CD14-positive monocyte (primary cell): ENCODE results near the gene GRM4. TPM values are rescaled to one million over a fixed set of nuclear protein-coding genes. Genes with fewer than 3 reads are reported as not detected.
A peak's percentile ranks its signal among the peaks of the same experiment; 100 is the strongest.

Source experiments
- DNase-seq, 3 donors: peaks; one replicate each; pipeline ENCODE4 v3.0.0-alpha.2; 2011 to 2022
- H2AFZ ChIP-seq: 2 replicates; pipeline ENCODE4 v1.6.0; 2012; ENCODE audit warnings: mild to moderate bottlenecking, low read depth, low read length, inconsistent platforms; ENCODE audit not compliant: insufficient read depth, poor library complexity, severe bottlenecking
- H3K27ac ChIP-seq, 2 donors: 1 replicate in 1 of 2; 2 replicates in 1 of 2; pipeline ENCODE4 v1.5.1; 2012 to 2013; ENCODE audit warnings: low read length in 2 of 2, control low read depth in 1 of 2, inconsistent platforms in 1 of 2, low read depth in 1 of 2, mild to moderate bottlenecking in 1 of 2
- H3K27me3 ChIP-seq, 2 donors: one replicate each; pipeline versions ENCODE4 v1.6.0 to v1.6.1; 2011 to 2013; ENCODE audit warnings: low read length in 2 of 2; ENCODE audit not compliant: control insufficient read depth in 2 of 2, insufficient read depth in 2 of 2
- H3K36me3 ChIP-seq, 2 donors: replicated peaks in 1 of 2; 1 replicate in 1 of 2; 2 replicates in 1 of 2; pipeline versions ENCODE4 v1.5.1 to v1.6.1; 2012 to 2013; ENCODE audit warnings: low read length in 2 of 2, control low read depth in 1 of 2, inconsistent platforms in 1 of 2, mild to moderate bottlenecking in 1 of 2; ENCODE audit not compliant: insufficient read depth in 2 of 2, control insufficient read depth in 1 of 2
- H3K4me1 ChIP-seq, 2 donors: 1 replicate in 1 of 2; 2 replicates in 1 of 2; pipeline versions ENCODE4 v1.5.1 to v1.6.1; 2012 to 2013; ENCODE audit warnings: low read length in 2 of 2, control low read depth in 1 of 2, inconsistent platforms in 1 of 2, mild to moderate bottlenecking in 1 of 2, moderate library complexity in 1 of 2; ENCODE audit not compliant: insufficient read depth in 2 of 2, control insufficient read depth in 1 of 2
- H3K4me2 ChIP-seq: replicated peaks from 2 replicates; pipeline ENCODE3; 2012; ENCODE audit warnings: low read length, moderate library complexity, mild to moderate bottlenecking; ENCODE audit not compliant: poor library complexity, severe bottlenecking; ENCODE audit errors: extremely low read depth
- H3K4me3 ChIP-seq, 3 experiments: fragments of 200-600 bp in 1 of 3; sonication (generic) in 1 of 3; replicated peaks in 1 of 3; 1 replicate in 2 of 3; 2 replicates in 1 of 3; pipeline ENCODE4 v1.5.1; 2011 to 2013; ENCODE audit warnings: low read length in 3 of 3, mild to moderate bottlenecking in 3 of 3, control low read depth in 2 of 3, low read depth in 2 of 3, inconsistent platforms in 1 of 3, moderate library complexity in 1 of 3
- H3K79me2 ChIP-seq: 2 replicates; pipeline ENCODE4 v1.6.0; 2012; ENCODE audit warnings: mild to moderate bottlenecking, control low read depth, inconsistent platforms, low read length, moderate library complexity; ENCODE audit not compliant: insufficient read depth
- H3K9ac ChIP-seq: 2 replicates; pipeline ENCODE4 v1.6.0; 2017; ENCODE audit warnings: low read length, mild to moderate bottlenecking; ENCODE audit not compliant: insufficient read depth, poor library complexity, severe bottlenecking
- H3K9me3 ChIP-seq, 2 donors: replicated peaks in 1 of 2; 1 replicate in 1 of 2; 2 replicates in 1 of 2; pipeline versions ENCODE4 v1.5.1 to v1.6.1; 2012 to 2013; ENCODE audit warnings: low read length in 2 of 2, control low read depth in 1 of 2; ENCODE audit not compliant: control insufficient read depth in 1 of 2, insufficient read depth in 1 of 2
- H4K20me1 ChIP-seq: 2 replicates; pipeline ENCODE4 v1.6.0; 2012; ENCODE audit warnings: mild to moderate bottlenecking, low read length, control low read depth, moderate library complexity; ENCODE audit not compliant: insufficient read depth
- H3K27ac Mint-ChIP-seq, 7 donors: one replicate each; pipeline ENCODE4 v1.8.0; 2020; ENCODE audit warnings: mild to moderate bottlenecking in 7 of 7, mixed read lengths in 7 of 7, moderate library complexity in 6 of 7, inconsistent platforms in 2 of 7
- H3K27me3 Mint-ChIP-seq, 3 donors: one replicate each; pipeline ENCODE4 v1.8.0; 2021 to 2022; ENCODE audit warnings: low read depth in 3 of 3, mild to moderate bottlenecking in 3 of 3, mixed read lengths in 3 of 3, moderate library complexity in 3 of 3, inconsistent platforms in 1 of 3
- H3K36me3 Mint-ChIP-seq, 2 donors: one replicate each; pipeline ENCODE4 v1.8.0; 2020; ENCODE audit warnings: mixed read lengths in 2 of 2, inconsistent platforms in 1 of 2, mild to moderate bottlenecking in 1 of 2
- H3K4me1 Mint-ChIP-seq: one replicate; pipeline ENCODE4 v1.8.0; 2020; ENCODE audit warnings: mild to moderate bottlenecking, mixed read lengths
- H3K4me3 Mint-ChIP-seq, 2 donors: one replicate each; pipeline ENCODE4 v1.8.0; 2020; ENCODE audit warnings: mild to moderate bottlenecking in 2 of 2, mixed read lengths in 2 of 2, moderate library complexity in 1 of 2
- H3K9me3 Mint-ChIP-seq, 7 donors: one replicate each; pipeline ENCODE4 v1.8.0; 2020 to 2022; ENCODE audit warnings: mixed read lengths in 7 of 7, mild to moderate bottlenecking in 6 of 7, moderate library complexity in 6 of 7, inconsistent platforms in 2 of 7
- CTCF ChIP-seq: fragments of 200-600 bp; IDR thresholded peaks from one replicate; pipeline ENCODE4 v1.8.0; 2022; ENCODE audit warnings: antibody characterized with exemption, mild to moderate bottlenecking
- WGBS: methylation state at CpG from one replicate; pipeline ENCODE4 v1.1.5; 2013; ENCODE audit warnings: missing lambda C conversion rate; ENCODE audit not compliant: insufficient coverage; 5-methylcytosine and 5-hydroxymethylcytosine counted together
- intact Hi-C, 2 donors: fragments of 100-400 bp; cut with micrococcal nuclease; formaldehyde crosslinking; loops; one replicate each; pipeline versions ENCODE4 v1.15.0 to v1.15.1; 2023
- polyA plus RNA-seq, 3 donors: library from polyadenylated mRNA; depleted of rRNA in 1 of 3; unstranded in 2 of 3; stranded (reverse) in 1 of 3; fragments of 300-500 nt in 2 of 3; fragments of >200 nt in 1 of 3; fragmentation: Illumina TruSeq in 2 of 3; gene quantifications; 1 replicate in 2 of 3; 2 replicates in 1 of 3; pipeline ENCODE4 v1.2.3, GENCODE V29; 2012 to 2021

GRM4 gene
- polyA plus RNA-seq, 3 donors = not detected

GRCh38 chr6:34115403-34115795 is 30.5 kb downstream of the GRM4 start:
- no peak for DNase-seq
- intact Hi-C loops = no loop called here
- Histone ChIP-seq H3K4me1 (no peaks in the 10 kb centered on the region), H2AFZ (no peak overlapping the region), H3K9me3 (no peaks in the 10 kb centered on the region), H3K79me2 (no peaks in the 10 kb centered on the region), H3K36me3 (no peaks in the 10 kb centered on the region), H4K20me1 (no peaks in the 10 kb centered on the region), H3K27me3 (no peaks in the 10 kb centered on the region), H3K4me2 (no peak overlapping the region), H3K27ac (no peak overlapping the region), H3K9ac (no peak overlapping the region), H3K4me3 (no peak overlapping the region)
- Mint-ChIP-seq H3K27me3 (peaks cover 1 to 6% (median 2%) of the 10 kb centered on the region in 3 donors), H3K9me3 (peaks cover 0 to 2% (median 0%) of the 10 kb centered on the region in 7 donors), H3K4me1 (no peaks in the 10 kb centered on the region), H3K27ac (peak overlapping the region in 1 of 7 donors; percentile 47), H3K36me3 (no peaks in the 10 kb centered on the region), H3K4me3 (no peak overlapping the region)
- no peak for TF ChIP-seq CTCF
- 38% methylated on average over 6 of the region's 10 CpGs for WGBS

GRCh38 chr6:34114695-34115402 is 31.0 kb downstream of the GRM4 start:
- no peak overlapping the region for H3K4me3 Mint-ChIP-seq
- intact Hi-C loops = no loop called here
- Histone ChIP-seq H3K4me3 (no peak overlapping the region), H3K9me3 (no peaks in the 10 kb centered on the region), H3K27me3 (no peaks in the 10 kb centered on the region), H3K27ac (no peak overlapping the region), H4K20me1 (no peaks in the 10 kb centered on the region), H2AFZ (no peak overlapping the region), H3K4me1 (no peaks in the 10 kb centered on the region), H3K4me2 (no peak overlapping the region), H3K79me2 (no peaks in the 10 kb centered on the region), H3K36me3 (no peaks in the 10 kb centered on the region), H3K9ac (no peak overlapping the region)
- peaks cover 0 to 2% (median 0%) of the 10 kb centered on the region in 7 donors for H3K9me3 Mint-ChIP-seq
- no peaks in the 10 kb centered on the region for H3K36me3 Mint-ChIP-seq
- peak overlapping the region in 1 of 7 donors; percentile 80 for H3K27ac Mint-ChIP-seq
- 59% methylated on average over 10 of the region's 16 CpGs for WGBS
- no peak for DNase-seq
- H3K27me3 Mint-ChIP-seq = peaks cover 1 to 5% (median 3%) of the 10 kb centered on the region in 3 donors
- no peaks in the 10 kb centered on the region for H3K4me1 Mint-ChIP-seq
- TF ChIP-seq CTCF = no peak
